ENCODE measurements around the gene UNC13A. TPM values are rescaled to one million over a fixed set of nuclear protein-coding genes. Genes with fewer than 3 reads are reported as not detected.

UNC13A gene
- total and polyA plus RNA-seq, 2 of the 13 experiments (the other 11 are each of a cell fraction or from before 2014, with no cell fraction given) = 0.11 to 0.45 TPM

DNA sequence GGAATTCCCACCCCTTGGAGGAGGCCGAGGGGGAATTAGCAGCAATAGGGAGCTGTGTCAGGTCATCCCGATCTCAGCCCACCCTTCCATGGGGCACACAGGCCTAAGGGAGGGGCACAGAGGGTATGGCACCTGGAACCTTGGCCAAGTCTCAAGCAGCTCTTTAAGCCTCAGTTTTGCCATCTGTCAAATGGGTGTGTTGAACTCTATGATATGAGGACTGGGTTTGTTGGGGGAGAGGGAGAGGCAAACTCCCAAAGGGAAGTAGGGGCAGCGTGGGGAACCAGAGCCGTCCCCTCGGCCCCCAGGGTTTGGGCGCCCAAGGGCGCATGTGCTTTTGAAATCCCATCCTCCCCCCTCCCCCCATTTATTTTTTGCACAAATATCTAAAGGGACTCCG, 83.0 kb downstream of the UNC13A start:
- H3K9me3 ChIP-seq (ENCODE audit: low read length) = no peaks in the 10 kb centered on the region
- DNase-seq (ENCODE audit: low spot score) = no peak
- BruUV-seq (replicated peaks) = no TSS peak
- no peak overlapping the region for H3K4me2 ChIP-seq (ENCODE audit: low read depth, low read length)
- no peaks in the 10 kb centered on the region for H3K79me2 ChIP-seq (ENCODE audit: insufficient read depth, low read length)
- no peaks in the 10 kb centered on the region for H3K36me3 ChIP-seq (replicated peaks in 1 of 2; ENCODE audit: control insufficient read depth in 1 of 2, insufficient read depth in 2 of 2, low read length in 2 of 2)
- no peak overlapping the region for H2AFZ ChIP-seq (ENCODE audit: low read length)
- no peak for FAIRE-seq
- TF ChIP-seq, protein P1, sequence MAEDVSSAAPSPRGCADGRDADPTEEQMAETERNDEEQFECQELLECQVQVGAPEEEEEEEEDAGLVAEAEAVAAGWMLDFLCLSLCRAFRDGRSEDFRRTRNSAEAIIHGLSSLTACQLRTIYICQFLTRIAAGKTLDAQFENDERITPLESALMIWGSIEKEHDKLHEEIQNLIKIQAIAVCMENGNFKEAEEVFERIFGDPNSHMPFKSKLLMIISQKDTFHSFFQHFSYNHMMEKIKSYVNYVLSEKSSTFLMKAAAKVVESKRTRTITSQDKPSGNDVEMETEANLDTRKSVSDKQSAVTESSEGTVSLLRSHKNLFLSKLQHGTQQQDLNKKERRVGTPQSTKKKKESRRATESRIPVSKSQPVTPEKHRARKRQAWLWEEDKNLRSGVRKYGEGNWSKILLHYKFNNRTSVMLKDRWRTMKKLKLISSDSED (CRISPR knock-in tag; IDR thresholded peaks at IDR 0.05) = no peak
- TF ChIP-seq ZMYM3 (CRISPR knock-in tag; IDR thresholded peaks at IDR 0.05) (peak; percentile 81), NFKBIZ (CRISPR knock-in tag; IDR thresholded peaks at IDR 0.05) (no peak), KDM1A (CRISPR knock-in tag; IDR thresholded peaks at IDR 0.05) (0 out of 2 replicates have a peak, but pooled peaks have one; percentile 68), NFIB (CRISPR knock-in tag; IDR thresholded peaks at IDR 0.05; ENCODE audit: borderline replicate concordance) (no peak), CHD4 (IDR thresholded peaks at IDR 0.05; ENCODE audit: borderline replicate concordance, low read length) (peak; percentile 69; the same call in 1 of the 2 replicates), ZNF629 (CRISPR knock-in tag; conservative IDR thresholded peaks at IDR 0.05) (peak; percentile 94), SRSF4 (IDR thresholded peaks at IDR 0.05; ENCODE audit: low read depth, low read length, poor library complexity, severe bottlenecking) (no peak)
- TF ChIP-seq, protein P2, sequence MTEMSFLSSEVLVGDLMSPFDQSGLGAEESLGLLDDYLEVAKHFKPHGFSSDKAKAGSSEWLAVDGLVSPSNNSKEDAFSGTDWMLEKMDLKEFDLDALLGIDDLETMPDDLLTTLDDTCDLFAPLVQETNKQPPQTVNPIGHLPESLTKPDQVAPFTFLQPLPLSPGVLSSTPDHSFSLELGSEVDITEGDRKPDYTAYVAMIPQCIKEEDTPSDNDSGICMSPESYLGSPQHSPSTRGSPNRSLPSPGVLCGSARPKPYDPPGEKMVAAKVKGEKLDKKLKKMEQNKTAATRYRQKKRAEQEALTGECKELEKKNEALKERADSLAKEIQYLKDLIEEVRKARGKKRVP (CRISPR knock-in tag; IDR thresholded peaks at IDR 0.05) = no peak
- H4K20me1 ChIP-seq (ENCODE audit: insufficient read depth, low read length) = no peaks in the 10 kb centered on the region
- peaks cover 3 to 35% of the 10 kb centered on the region in 2 experiments; a peak in 3 of 5 replicates for H3K27me3 ChIP-seq (ENCODE audit: control insufficient read depth in 1 of 2, insufficient read depth in 2 of 2, low read length in 2 of 2)
- CTCF ChIA-PET (ENCODE audit: low intra/inter-chr PET ratio, low total read pairs) = no interaction called here
- intact Hi-C loops (cut with micrococcal nuclease; ENCODE audit: unreplicated experiment) (no loop called here), in situ Hi-C loops (cut with HindIII; ENCODE audit: extremely low pct_ligation_motif_present, low pct_unique_long_range_greater_than_20kb) (no loop called here)
- peaks cover 40% of the 10 kb centered on the region for H3K4me1 ChIP-seq (ENCODE audit: insufficient read depth, low read length)
- ATAC-seq = no peak
- POLR2A ChIA-PET = interaction anchor here (1.3 to 1.9 kb wide), 3 partner anchors 12 to 105 kb away, joined by 5 to 17 read pairs (median 11); partner anchors contain the start of gene PGLS
- H3K9ac ChIP-seq (ENCODE audit: insufficient read depth, low read depth, low read length) = no peak overlapping the region
- 73% methylated on average over 8 of the region's 8 CpGs for WGBS (ENCODE audit: low lambda C conversion rate)
- no peak overlapping the region for H3K27ac ChIP-seq (ENCODE audit: extremely low read length, insufficient read depth, low read length)
- H3K4me3 ChIP-seq (replicated peaks in 1 of 3; ENCODE audit: insufficient read depth in 1 of 3, low read depth in 2 of 3, low read length in 3 of 3) = no peak overlapping the region

Data from HepG2 (cell line).